A549 (cell line): ENCODE data around the gene PRKG1.

Experiments
- BCL3 ChIP-seq: fragments of >200 bp; sonication (Bioruptor Twin); formaldehyde crosslinking; IDR thresholded peaks from 3 replicates; pipeline ENCODE4 v1.6.1; 2016
- CBX2 ChIP-seq: fragments of 200-600 bp; sonication (generic); IDR thresholded peaks from 2 replicates; pipeline ENCODE4 v1.6.1; 2016; ENCODE audit warnings: low read depth, mild to moderate bottlenecking, borderline replicate concordance
- CHD4 ChIP-seq: fragments of 200-600 bp; sonication (generic); IDR thresholded peaks from 2 replicates; pipeline ENCODE4 v1.6.1; 2016; ENCODE audit warnings: antibody characterized with exemption, mild to moderate bottlenecking, borderline replicate concordance
- GATA3 ChIP-seq: IDR thresholded peaks from 2 replicates; pipeline ENCODE4 v1.6.1; 2012; ENCODE audit warnings: borderline replicate concordance
- HOXB13 ChIP-seq: fragments of 250-450 bp; sonication (Bioruptor Pico); IDR thresholded peaks from 2 replicates; pipeline ENCODE4 v1.5.0; 2020; ENCODE audit warnings: low read depth, mild to moderate bottlenecking, moderate library complexity
- KDM5A ChIP-seq: fragments of 200-600 bp; sonication (generic); IDR thresholded peaks from 2 replicates; pipeline ENCODE4 v1.6.1; 2016; ENCODE audit warnings: antibody characterized with exemption, mild to moderate bottlenecking
- MAZ ChIP-seq: fragments of 150-350 bp; IDR thresholded peaks from 2 replicates; pipeline ENCODE4 v1.6.1; 2014; ENCODE audit warnings: antibody characterized with exemption, low read depth, low read length, borderline replicate concordance
- POLR2A ChIP-seq: IDR thresholded peaks from 2 replicates; pipeline ENCODE4 v1.6.1; 2012; ENCODE audit warnings: mild to moderate bottlenecking, low read length
- RAD21 ChIP-seq, 2 experiments: fragments of >200 bp in 1 of 2; sonication (Bioruptor Twin) in 1 of 2; formaldehyde crosslinking in 1 of 2; IDR thresholded peaks in 1 of 2; conservative IDR thresholded peaks in 1 of 2; 2 replicates in 1 of 2; 3 replicates in 1 of 2; pipeline ENCODE4 v1.6.1; 2012 to 2018; ENCODE audit warnings: inconsistent platforms in 1 of 2
- RARB ChIP-seq: fragments of 250-450 bp; sonication (Bioruptor Pico); IDR thresholded peaks from 2 replicates; pipeline ENCODE4 v1.8.0; 2021; ENCODE audit warnings: mild to moderate bottlenecking, moderate library complexity
- SMC3 ChIP-seq: fragments of >200 bp; sonication (Bioruptor Twin); formaldehyde crosslinking; IDR thresholded peaks from 3 replicates; pipeline ENCODE4 v1.6.1; 2018; ENCODE audit warnings: inconsistent platforms
- TF ChIP-seq, protein P1 (sequence below): fragments of >200 bp; sonication (Bioruptor Twin); formaldehyde crosslinking; IDR thresholded peaks from 3 replicates; pipeline ENCODE4 v1.5.1; 2016

GRCh38 chr10:52280051-52280450 is 1205.8 kb downstream of the PRKG1 start:
- TF ChIP-seq, protein P1, sequence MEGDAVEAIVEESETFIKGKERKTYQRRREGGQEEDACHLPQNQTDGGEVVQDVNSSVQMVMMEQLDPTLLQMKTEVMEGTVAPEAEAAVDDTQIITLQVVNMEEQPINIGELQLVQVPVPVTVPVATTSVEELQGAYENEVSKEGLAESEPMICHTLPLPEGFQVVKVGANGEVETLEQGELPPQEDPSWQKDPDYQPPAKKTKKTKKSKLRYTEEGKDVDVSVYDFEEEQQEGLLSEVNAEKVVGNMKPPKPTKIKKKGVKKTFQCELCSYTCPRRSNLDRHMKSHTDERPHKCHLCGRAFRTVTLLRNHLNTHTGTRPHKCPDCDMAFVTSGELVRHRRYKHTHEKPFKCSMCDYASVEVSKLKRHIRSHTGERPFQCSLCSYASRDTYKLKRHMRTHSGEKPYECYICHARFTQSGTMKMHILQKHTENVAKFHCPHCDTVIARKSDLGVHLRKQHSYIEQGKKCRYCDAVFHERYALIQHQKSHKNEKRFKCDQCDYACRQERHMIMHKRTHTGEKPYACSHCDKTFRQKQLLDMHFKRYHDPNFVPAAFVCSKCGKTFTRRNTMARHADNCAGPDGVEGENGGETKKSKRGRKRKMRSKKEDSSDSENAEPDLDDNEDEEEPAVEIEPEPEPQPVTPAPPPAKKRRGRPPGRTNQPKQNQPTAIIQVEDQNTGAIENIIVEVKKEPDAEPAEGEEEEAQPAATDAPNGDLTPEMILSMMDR, result no peak
- TF ChIP-seq KDM5A (no peak), MAZ (no peak), POLR2A (no peak), HOXB13 (CRISPR knock-in tag) (no peak), RARB (no peak), BCL3 (no peak), GATA3 (no peak), SMC3 (no peak), CBX2 (no peak), CHD4 (no peak), RAD21 (conservative IDR thresholded peaks at IDR 0.05 in 1 of 2, IDR thresholded peaks at IDR 0.05 in 1 of 2) (no peak)
